ENCODE results near the gene ITPKC. TPM values are rescaled to one million over a fixed set of nuclear protein-coding genes. Genes with fewer than 3 reads are reported as not detected.

The ITPKC gene
- total RNA-seq, 1 experiment from 2014 or later: 11.4 TPM

DNA sequence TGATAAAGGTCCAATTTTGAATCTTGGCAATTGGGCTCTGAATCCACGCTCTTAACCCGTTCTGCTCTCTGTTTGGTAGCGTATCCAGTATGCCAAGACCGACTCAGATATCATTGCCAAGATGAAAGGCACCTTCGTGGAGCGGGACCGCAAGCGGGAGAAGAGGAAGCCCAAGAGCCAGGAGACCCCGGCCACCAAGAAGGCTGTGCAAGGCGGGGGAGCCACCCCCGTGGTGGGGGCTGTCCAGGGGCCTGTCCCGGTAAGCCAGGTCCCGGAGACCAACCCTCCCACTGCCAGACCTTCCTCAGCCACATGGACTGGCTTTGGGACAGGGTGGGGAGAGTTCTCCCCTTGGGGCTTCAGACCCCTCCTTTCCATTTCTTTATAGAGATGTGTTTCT lies 42.4 kb downstream of the ITPKC start:
- H3K9ac ChIP-seq (ENCODE audit: low read length): no peak overlapping the region
- H3K27ac ChIP-seq (ENCODE audit: low read depth, low read length): no peak overlapping the region
- H3K4me3 ChIP-seq (replicated peaks in 1 of 2; ENCODE audit: low read depth in 1 of 2, low read length in 2 of 2): no peak overlapping the region
- H3K4me2 ChIP-seq (ENCODE audit: low read length): no peak overlapping the region
- intact Hi-C loops (cut with micrococcal nuclease): no loop called here
- peaks cover 74 to 90% of the 10 kb centered on the region in 2 experiments for H3K36me3 ChIP-seq (ENCODE audit: control insufficient read depth in 1 of 2, insufficient read depth in 2 of 2, low read length in 2 of 2)
- no peaks in the 10 kb centered on the region for H3K27me3 ChIP-seq (ENCODE audit: insufficient read depth, low read length)
- H3K4me1 ChIP-seq (ENCODE audit: control insufficient read depth in 1 of 2, insufficient read depth in 2 of 2, low read length in 2 of 2): peaks cover 0 to 6% of the 10 kb centered on the region in 2 experiments; a peak in 3 of 4 replicates
- ChIA-PET RAD21 (ENCODE audit: low non-redundant PET in 1 of 2, low total read pairs in 2 of 2, uncharacterized antibody in 2 of 2, unreplicated experiment in 2 of 2) (no interaction called here), CTCF (no interaction called here), POLR2A (interaction anchor here (1.2 kb wide), 1 partner anchor 9 kb away, joined by 3 read pairs; the partner anchor contains the start of genes ACTMAP and SNRPA)
- no peaks in the 10 kb centered on the region for H3K9me2 ChIP-seq (ENCODE audit: insufficient read depth)
- ATAC-seq (no peak), DNase-seq (ENCODE audit: low read depth, low spot score) (no peak)
- no peak overlapping the region for H2AFZ ChIP-seq (ENCODE audit: low read depth, low read length, poor library complexity, severe bottlenecking)
- no peaks in the 10 kb centered on the region for H3K9me3 ChIP-seq (ENCODE audit: control insufficient read depth in 1 of 2, insufficient read depth in 1 of 2, low read depth in 1 of 2, low read length in 2 of 2)
- BruUV-seq (replicated peaks): no TSS peak
- H4K20me1 ChIP-seq (ENCODE audit: insufficient read depth): 0 out of 2 replicates have a peak, but pooled peaks cover 3% of the 10 kb centered on the region
- TF ChIP-seq POLR2A (IDR thresholded peaks at IDR 0.05; ENCODE audit: borderline replicate concordance, extremely low read depth, insufficient read depth, insufficient read length) (no peak), SIN3A (IDR thresholded peaks at IDR 0.05; ENCODE audit: low read depth) (no peak), EZH2 (IDR thresholded peaks at IDR 0.05) (no peak), POLR2AphosphoS5 (IDR thresholded peaks at IDR 0.05; ENCODE audit: low read depth, low read length) (no peak), ZNF274 (IDR thresholded peaks at IDR 0.05; ENCODE audit: low read depth, low read length) (no peak), EGR1 (IDR thresholded peaks at IDR 0.05; ENCODE audit: low read depth) (no peak)
- peaks cover 96% of the 10 kb centered on the region for H3K79me2 ChIP-seq (ENCODE audit: insufficient read depth, low read length)

DNA sequence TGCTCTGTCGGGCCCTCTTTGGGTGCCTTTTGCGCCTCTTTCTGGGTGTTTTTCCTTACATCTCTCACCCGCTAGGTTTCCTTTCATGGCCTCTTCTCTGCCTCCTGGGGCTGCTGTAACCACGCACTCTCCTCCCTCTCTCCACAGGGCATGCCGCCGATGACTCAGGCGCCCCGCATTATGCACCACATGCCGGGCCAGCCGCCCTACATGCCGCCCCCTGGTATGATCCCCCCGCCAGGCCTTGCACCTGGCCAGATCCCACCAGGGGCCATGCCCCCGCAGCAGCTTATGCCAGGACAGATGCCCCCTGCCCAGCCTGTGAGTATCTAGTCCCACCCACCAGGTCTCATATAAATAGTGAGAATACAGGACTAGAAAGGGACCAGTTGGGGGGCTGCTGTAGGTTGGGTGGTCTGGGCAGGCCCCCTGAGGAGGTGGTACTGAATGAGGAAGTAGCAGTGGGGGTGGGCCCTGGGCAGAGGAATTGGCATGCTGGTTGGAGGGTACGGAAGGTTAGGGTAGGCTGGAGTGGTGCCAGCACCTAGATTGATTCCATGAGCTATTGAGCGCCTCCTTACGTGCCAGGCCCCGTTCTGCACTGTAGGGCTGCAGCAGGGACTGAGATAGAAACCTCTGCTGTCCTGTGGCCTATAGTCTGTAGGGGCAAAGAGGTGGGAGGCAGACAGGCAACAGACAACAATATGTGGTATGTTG lies 46.0 kb downstream of the ITPKC start:
- RAD21 ChIA-PET (ENCODE audit: low non-redundant PET in 1 of 2, low total read pairs in 2 of 2, uncharacterized antibody in 2 of 2, unreplicated experiment in 2 of 2): no interaction called here
- H3K4me2 ChIP-seq (ENCODE audit: low read length): no peak overlapping the region
- ATAC-seq (no peak), DNase-seq (ENCODE audit: low read depth, low spot score) (no peak)
- CTCF ChIA-PET: no interaction called here
- H3K9ac ChIP-seq (ENCODE audit: low read length): no peak overlapping the region
- H3K9me3 ChIP-seq (ENCODE audit: control insufficient read depth in 1 of 2, insufficient read depth in 1 of 2, low read depth in 1 of 2, low read length in 2 of 2): no peaks in the 10 kb centered on the region
- intact Hi-C loops (cut with micrococcal nuclease): no loop called here
- no peak overlapping the region for H2AFZ ChIP-seq (ENCODE audit: low read depth, low read length, poor library complexity, severe bottlenecking)
- H3K4me1 ChIP-seq (ENCODE audit: control insufficient read depth in 1 of 2, insufficient read depth in 2 of 2, low read length in 2 of 2): no peaks in the 10 kb centered on the region
- H3K4me3 ChIP-seq (replicated peaks in 1 of 2; ENCODE audit: low read depth in 1 of 2, low read length in 2 of 2): no peak overlapping the region
- POLR2A ChIA-PET: no interaction called here
- TF ChIP-seq, protein P1, sequence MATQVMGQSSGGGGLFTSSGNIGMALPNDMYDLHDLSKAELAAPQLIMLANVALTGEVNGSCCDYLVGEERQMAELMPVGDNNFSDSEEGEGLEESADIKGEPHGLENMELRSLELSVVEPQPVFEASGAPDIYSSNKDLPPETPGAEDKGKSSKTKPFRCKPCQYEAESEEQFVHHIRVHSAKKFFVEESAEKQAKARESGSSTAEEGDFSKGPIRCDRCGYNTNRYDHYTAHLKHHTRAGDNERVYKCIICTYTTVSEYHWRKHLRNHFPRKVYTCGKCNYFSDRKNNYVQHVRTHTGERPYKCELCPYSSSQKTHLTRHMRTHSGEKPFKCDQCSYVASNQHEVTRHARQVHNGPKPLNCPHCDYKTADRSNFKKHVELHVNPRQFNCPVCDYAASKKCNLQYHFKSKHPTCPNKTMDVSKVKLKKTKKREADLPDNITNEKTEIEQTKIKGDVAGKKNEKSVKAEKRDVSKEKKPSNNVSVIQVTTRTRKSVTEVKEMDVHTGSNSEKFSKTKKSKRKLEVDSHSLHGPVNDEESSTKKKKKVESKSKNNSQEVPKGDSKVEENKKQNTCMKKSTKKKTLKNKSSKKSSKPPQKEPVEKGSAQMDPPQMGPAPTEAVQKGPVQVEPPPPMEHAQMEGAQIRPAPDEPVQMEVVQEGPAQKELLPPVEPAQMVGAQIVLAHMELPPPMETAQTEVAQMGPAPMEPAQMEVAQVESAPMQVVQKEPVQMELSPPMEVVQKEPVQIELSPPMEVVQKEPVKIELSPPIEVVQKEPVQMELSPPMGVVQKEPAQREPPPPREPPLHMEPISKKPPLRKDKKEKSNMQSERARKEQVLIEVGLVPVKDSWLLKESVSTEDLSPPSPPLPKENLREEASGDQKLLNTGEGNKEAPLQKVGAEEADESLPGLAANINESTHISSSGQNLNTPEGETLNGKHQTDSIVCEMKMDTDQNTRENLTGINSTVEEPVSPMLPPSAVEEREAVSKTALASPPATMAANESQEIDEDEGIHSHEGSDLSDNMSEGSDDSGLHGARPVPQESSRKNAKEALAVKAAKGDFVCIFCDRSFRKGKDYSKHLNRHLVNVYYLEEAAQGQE (IDR thresholded peaks at IDR 0.05; ENCODE audit: low read depth): no peak
- TF ChIP-seq, protein P2, sequence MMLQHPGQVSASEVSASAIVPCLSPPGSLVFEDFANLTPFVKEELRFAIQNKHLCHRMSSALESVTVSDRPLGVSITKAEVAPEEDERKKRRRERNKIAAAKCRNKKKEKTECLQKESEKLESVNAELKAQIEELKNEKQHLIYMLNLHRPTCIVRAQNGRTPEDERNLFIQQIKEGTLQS (IDR thresholded peaks at IDR 0.05): no peak
- TF ChIP-seq ZFX (IDR thresholded peaks at IDR 0.05) (no peak), TCF7L2 (IDR thresholded peaks at IDR 0.05; ENCODE audit: borderline replicate concordance, extremely low read depth, insufficient read depth, insufficient read length) (no peak), POLR2A (IDR thresholded peaks at IDR 0.05; ENCODE audit: borderline replicate concordance, extremely low read depth, insufficient read depth, insufficient read length) (no peak), CBX3 (IDR thresholded peaks at IDR 0.05; ENCODE audit: low read depth) (no peak)
- TF ChIP-seq, protein P3, sequence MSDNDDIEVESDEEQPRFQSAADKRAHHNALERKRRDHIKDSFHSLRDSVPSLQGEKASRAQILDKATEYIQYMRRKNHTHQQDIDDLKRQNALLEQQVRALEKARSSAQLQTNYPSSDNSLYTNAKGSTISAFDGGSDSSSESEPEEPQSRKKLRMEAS (IDR thresholded peaks at IDR 0.05): no peak
- no peaks in the 10 kb centered on the region for H3K27me3 ChIP-seq (ENCODE audit: insufficient read depth, low read length)
- no TSS peak for BruUV-seq (replicated peaks)
- H4K20me1 ChIP-seq (ENCODE audit: insufficient read depth): 0 out of 2 replicates have a peak, but pooled peaks cover 3% of the 10 kb centered on the region
- peaks cover 74% of the 10 kb centered on the region in 2 experiments for H3K36me3 ChIP-seq (ENCODE audit: control insufficient read depth in 1 of 2, insufficient read depth in 2 of 2, low read length in 2 of 2)
- H3K27ac ChIP-seq (ENCODE audit: low read depth, low read length): no peak overlapping the region
- H3K9me2 ChIP-seq (ENCODE audit: insufficient read depth): no peaks in the 10 kb centered on the region
- H3K79me2 ChIP-seq (ENCODE audit: insufficient read depth, low read length): peaks cover 62% of the 10 kb centered on the region
